HG03060 (cell line): ENCODE measurements around the gene PNLIPRP2.

Experiments
- ATAC-seq: cut with Tn5 transposase; IDR thresholded peaks from one replicate; pipeline ENCODE4 v1.9.1; 2021; ENCODE audit warnings: low read depth, moderate number of reproducible peaks; ENCODE audit not compliant: unreplicated experiment

Gene PNLIPRP2

DNA sequence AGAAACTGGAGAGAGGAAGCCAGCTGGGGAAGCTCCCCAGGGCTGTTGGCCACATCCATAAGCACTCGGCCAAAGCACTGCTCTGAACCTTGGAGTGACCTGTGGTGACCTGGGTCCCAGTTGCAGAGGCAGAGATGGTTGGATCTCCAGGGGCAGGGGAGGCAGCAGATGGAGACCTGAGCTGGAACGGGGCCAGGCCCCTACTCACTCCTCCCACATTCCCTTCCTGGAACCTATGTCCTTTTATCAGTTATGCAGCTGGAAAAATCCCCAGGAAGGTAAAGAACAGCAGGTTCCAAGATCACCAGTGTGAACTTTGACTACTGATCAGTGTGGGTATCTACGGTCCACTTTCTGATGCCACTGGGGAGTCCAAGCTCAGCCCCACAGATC, 9.6 kb upstream of the PNLIPRP2 start:
- ATAC-seq, result no peak

DNA sequence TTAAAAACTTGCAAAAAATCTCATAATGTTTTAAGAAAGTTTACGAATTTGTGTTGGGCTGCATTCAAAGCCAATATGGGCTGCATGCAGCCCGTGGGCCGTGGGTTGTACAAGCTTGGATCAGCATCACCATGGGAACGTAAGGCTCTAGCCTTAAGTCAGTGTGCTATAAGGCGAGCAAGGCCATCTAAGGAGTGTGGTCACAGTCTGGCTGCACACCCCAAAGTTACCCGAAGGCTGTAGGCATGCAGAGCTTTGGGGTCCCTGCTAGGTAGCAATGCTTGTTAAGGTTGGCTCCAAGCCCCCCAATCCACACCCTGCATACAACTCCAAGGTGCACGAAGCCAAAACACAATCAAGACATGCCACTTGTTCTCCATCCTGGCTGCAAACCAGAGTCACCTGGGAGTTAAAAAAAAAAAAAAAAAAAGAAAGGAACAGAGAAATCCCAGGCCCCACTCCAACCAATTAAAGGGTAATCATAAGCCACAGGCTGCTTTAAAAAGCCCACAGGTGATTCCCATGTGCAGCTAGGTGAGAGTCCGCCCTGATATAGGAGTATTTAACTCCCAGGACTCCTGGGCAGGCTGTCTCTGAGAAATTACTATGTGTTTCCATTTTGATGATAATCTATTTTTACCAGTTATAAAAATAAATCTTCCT, 8.5 kb upstream of the PNLIPRP2 start:
- no peak for ATAC-seq

DNA sequence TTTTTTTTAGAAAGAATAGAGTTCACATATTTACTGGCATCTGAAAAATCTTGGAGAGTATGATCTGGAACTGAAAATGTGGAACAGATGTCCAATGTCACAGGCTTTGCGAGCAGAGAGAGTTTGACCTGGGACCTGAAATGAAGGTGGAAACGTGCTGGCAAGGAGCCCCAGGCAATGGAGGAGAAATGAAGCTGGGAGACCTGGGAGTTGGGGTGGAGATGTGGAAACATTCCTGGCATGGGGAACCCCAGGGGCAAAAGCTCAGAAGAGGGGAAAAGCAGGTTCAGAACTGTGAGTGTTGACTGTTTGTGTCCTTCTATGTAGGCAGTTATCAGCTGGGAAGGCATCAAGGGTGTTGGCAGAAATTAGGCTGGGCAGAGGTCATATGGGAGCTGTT, 7.3 kb upstream of the PNLIPRP2 start:
- no peak for ATAC-seq

DNA sequence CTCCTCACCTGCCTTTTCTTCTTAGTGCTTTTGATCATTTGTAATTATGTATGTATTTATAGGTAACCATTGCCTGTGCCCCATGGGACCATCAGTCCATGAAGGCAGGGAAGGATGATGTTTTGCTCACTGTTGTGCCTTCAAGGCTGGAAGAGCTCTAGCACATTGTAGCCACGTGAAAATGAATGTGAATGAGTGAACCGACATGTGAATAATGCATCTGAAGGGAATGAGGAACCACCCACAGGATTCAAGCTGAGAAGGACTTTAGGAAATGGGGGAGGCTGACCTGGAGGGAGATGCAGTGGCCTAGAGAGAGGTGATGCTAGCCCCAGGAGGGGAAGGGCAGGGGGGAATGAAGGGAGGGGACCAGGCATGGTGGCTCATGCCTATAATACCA, 6.0 kb upstream of the PNLIPRP2 start:
- ATAC-seq, result no peak

DNA sequence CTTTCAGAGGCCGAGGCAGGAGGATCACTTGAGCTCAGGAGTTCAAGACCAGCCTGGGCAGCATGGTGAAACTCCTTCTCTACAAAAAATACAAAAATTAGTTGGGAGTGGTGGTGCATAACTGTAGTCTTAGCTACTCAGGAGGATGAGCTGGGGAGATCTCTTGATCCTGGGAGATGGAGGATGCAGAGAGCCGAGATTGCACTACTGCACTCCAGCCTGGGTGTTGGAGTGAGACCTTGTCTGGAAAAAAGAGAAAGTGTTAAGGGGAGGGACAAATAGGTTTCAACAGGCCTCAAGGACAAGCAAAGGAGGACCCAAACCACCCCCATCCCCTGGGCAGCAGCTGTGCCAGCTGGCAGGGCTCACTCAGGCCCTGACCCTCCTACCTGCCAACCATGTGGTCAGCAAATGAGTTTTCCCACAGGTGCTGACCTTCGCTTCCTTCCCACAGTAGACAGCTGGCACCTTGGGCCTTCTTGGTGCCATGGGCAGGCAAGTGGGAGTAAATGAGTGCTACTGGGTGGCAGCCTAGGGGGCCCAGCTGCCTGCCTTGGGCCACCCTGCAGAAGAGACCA, 5.5 kb upstream of the PNLIPRP2 start:
- ATAC-seq, result no peak

DNA sequence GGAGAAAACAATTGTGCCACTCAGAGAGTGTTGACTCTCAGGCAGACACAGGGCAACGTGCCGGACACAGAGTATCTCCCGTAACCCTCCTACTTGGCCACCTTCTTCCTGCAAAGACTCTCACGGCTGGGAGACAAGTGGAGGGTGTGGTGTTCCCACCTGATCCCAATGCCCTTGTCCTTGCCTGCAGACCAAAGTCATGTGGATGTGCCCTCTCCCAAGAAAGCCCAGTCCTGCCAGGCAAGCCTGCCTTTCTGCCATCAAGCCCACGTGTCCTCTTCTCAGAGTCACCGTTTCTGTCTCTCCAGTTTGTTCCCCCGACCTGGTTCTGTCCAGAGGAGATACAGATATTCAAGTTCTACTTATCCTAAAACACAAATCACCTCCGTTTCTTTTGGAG, 723 bp downstream of the PNLIPRP2 start:
- no peak for ATAC-seq

DNA sequence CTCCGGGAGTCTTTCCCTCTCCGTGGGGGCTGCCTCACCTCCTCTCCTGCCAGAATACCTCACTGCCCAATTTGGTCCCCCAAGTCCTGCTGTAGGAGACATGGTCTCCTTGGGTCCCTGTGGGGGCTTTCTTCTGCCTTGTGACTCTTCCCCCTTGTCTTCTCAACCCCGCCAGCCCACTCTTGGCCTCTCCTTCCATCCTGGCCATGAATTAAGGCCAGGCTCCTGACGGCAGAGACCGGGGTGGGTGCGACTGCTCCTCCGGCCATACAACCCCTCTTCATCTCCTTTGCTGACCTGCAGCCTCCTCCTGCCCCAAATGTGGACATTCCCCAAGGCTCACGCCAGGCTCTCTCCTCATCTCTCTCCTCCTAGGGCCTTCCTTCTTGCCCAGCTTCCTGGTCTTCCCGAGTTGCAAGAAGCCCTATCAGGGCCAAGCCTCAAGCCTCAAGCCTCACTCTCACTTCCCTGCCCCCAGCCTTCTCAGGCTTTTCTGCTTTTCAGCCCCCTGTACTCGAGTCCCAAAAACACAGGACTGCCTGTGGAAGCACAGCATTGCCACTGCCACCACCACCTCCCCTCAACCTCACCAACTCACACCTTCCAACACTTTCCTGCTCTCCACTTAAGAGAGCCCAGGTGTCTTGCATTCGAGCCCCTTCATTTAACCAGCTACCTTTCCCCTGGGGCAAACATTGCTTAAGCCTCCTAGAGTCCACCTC, 1.3 kb downstream of the PNLIPRP2 start:
- ATAC-seq, result no peak

DNA sequence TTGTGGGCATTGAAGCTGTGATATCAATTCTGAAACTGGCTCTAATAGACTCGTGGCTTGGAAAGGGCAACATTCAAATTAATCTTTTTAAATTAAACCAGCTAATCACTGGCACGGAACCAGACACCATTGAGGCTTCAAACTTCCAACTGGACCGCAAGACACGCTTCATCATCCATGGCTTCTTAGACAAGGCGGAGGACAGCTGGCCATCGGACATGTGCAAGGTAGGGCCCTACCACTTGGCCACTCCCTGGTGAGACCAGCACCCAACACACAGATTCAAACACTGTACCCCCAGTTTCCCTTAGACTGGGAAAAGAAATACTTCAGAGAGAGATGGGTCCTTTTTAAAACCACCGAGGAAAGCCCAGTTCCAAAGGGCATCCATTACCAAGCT, 5.1 kb downstream of the PNLIPRP2 start:
- ATAC-seq, result no peak

DNA sequence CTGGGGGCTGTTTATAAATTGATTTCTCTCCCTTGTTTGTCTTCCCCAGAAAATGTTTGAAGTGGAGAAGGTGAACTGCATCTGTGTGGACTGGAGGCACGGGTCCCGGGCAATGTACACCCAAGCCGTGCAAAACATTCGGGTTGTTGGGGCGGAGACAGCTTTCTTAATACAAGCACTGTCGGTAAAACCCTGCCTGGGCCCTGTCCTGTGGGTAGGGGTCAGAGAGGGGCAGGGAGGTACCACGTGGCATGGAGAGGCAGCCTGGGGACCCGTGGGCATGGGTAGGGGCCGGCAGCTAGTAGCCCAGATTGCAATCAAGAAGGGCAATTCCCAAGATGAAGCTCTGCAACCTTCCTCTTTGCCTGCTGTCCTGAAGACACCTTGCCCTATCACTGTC, 6.1 kb downstream of the PNLIPRP2 start:
- ATAC-seq, result no peak

DNA sequence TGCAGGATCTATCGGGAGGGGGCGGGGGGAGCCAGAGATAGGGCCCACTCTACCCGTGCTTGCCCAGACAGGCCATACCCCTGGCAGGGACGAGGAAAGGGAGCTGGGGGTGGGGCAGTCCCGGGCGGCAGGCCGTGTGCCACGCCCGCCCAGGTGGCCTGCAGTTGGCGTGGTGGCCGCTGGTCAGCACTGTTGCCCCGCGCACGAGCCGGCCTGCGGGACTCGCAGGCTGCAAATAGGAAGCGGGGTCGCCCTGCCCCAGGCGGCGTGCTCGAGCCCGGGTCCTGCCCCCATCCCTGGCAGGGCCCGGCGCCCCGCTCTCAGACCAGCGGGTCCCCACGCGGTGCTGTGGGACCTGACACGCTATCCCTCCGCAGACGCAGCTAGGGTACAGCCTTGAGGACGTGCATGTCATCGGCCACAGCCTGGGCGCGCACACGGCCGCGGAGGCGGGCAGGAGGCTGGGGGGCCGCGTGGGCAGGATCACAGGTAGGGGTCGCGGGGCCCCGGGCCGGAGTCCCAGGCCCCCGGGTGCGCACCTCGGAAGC, 6.7 kb downstream of the PNLIPRP2 start:
- ATAC-seq, result no peak

DNA sequence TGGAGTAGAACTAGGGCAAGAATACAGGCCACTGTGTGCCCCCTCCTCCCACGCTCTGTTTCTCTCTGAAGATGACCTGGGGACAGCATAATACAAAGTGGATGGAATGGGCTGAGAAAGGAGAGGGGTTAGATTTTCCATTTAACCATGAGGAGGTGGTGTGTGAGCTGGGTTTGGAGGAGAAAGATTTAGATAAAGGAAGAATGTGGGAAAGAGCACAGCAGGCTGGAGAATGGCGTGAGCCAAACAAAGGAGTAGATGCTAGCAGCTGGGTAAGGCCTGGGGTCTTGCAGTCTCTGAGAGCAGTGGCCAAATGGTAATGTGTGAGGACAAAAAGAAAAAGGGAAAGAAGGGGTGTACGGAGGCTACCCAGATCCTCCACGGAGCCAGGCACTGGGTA, 8.6 kb downstream of the PNLIPRP2 start:
- ATAC-seq, result no peak

DNA sequence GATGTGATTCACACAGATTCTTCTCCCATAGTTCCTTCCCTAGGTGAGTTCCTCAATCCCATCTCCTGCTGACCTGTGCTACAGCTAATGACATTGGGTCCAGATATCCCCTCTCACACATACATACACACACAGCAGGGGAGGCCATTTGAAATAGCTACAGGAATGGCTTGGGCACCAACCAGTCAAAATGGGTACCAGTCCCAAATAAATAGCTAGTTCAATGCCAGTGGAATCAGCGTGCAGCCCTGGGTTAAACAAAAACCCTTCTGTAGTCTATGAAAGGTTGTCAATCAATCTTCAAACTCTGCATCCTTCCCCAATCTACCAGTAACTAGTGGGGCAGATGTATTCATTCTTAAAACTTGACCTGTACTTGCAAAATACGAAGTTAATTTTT, 9.3 kb downstream of the PNLIPRP2 start:
- ATAC-seq, result no peak

DNA sequence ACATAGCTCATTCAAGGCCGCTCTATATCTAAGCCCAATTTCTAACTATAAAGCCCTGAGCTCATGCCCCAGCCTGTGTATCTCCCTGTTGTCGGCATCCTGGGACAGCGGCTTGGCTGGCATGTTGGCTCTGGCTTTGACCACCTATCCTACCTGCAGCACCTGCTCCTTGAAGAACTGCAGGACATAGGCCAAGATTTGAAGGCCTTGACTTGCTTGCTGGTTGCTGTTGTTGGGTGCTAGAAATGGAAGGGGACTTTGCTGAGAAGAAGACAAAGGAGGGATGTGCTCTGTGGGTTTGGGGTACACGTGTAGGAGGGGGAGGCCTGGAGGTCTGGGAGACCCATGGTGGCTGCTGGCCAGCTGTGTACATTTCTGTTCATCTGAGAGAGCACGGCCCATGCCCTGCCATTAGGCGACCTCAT, 11.1 kb downstream of the PNLIPRP2 start:
- ATAC-seq, result no peak

DNA sequence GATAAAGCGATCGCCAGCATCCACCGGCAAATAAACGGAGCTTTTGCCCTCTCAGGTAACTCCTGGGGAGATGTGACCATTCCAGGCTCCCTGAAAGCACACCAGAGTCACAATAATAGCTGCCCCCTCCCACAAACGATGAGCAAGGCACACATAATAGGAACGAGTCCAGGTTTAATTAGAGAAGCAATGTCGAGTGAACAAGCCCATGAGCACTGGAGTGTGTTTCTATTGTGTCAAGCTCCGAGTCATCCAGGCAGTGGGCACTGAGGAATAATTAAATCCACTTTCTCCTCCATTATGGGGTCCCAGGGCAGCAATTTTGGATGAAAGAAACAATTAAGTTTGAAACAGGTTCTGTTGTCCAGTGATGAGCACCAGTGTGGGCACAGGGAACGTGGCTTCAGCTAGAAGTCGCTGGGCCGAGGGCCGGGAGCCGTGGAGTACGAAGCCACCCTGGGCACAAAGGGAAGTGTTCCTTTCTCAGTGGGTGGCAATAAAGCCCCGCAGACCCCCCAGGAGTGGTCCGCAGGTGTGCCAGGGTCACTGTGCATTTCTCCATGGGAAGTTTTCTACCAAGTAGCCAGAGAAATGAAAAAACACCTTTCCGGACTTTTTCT, 12.0 kb downstream of the PNLIPRP2 start:
- no peak for ATAC-seq

DNA sequence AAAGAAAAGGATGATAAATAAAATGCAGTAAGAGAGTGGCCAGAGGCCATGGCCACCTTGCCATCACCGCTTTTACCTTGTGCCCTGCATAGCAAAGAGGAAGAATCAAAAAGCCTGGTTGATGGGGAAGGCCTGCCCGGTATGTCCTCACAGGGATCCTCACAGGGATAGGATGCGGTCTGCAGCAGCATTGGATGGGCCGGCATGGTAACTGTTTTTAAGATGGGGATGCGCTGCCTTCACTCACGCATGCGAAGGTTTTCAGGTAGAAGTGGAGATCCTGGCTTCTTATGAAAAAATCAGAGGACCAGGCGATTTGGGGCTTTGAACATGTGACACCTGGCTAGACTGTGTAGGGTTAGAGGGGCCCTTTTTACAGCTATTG, 12.5 kb downstream of the PNLIPRP2 start:
- no peak for ATAC-seq

DNA sequence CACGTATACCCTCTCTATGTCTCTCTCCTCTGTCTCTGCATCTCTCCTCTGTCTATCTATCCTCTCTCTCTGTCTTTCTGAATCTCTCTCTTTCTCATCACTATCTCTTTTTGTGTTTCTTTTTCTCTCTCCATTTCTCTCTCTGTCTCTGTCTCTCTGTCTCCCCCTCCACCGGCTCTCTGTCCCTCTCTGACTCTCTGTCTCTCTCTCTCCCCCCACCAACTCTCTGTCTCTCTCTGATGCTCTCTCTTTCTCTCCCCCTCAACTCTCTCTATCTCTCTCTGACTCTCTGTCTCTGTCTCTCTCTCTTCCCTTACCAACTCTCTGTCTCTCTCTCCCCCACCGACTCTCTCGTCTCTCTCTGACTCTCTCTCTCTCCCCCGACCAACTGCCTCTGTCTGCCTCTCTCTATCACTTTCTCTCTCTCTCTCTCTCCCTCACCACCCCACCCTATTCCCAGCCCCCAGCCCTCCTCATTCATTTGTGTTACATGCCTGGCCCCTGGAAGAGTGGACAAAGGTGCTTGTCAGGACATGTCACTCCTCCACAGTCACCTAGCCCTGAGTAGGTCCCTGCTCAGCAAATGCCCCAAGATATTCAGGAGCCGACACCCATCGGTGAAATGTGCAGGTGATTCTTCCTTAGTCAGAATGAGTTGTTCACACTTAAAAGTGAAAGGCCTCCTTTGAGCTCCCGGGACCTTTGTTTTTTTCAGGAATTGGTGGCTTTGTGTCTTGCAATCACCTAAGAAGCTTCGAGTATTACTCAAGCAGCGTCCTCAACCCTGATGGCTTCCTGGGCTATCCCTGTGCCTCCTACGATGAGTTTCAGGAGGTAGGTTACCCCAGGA, 13.6 kb downstream of the PNLIPRP2 start:
- no peak for ATAC-seq

DNA sequence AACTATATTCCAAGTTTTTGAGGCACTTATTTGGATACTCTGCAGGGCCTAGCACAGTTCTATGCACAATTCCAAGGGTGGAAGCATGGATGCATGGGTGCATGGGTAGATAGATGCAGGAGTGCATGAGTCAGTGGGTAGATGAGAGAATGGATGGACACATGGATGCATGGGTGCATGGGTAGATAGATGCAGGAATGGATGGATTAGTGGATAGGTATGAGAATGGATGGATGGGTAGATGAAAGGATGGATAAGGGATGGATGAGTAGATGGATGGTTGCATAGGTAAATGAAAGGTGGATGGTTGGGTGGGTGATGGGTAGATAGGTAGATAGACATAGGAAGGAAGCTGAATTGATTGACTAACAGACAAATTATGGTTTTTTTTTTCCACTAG, 15.6 kb downstream of the PNLIPRP2 start:
- no peak for ATAC-seq

DNA sequence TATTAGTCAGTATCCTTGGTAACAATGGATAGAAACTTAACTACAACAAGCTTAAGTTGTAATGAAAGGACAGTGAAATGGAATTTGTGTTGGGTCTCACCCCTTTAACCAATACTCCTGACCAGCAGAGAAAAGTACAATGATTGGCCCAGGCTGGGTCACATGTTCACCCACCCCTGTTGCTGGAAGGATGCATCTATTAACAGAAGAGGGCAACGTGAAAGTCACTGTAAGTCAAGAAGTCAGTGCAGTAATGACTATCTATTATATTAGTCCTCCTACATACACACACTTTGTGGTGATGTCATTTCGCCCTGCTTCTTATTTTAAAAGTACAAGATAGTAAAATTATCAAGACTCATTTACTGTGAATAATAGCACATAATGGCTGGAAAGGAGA, 16.2 kb downstream of the PNLIPRP2 start:
- ATAC-seq, result no peak

DNA sequence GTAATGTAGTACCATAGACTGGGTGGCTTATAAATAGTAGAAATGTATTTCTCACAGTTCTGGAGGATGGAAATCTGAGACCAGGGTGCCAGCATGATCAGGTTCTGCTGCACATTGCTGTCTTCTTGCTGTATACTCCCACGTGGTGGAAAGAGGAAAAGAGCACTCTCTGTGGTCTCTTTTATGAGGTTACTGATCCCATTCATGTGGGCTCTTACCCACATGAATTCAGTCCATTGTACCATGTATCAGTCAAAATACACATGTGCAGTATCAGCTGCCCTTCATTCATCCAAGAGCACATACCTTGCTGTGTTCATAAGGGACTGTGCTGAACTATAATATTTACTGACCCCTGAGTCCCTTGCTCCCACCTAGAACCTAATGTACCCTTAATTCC, 17.1 kb downstream of the PNLIPRP2 start:
- no peak for ATAC-seq

DNA sequence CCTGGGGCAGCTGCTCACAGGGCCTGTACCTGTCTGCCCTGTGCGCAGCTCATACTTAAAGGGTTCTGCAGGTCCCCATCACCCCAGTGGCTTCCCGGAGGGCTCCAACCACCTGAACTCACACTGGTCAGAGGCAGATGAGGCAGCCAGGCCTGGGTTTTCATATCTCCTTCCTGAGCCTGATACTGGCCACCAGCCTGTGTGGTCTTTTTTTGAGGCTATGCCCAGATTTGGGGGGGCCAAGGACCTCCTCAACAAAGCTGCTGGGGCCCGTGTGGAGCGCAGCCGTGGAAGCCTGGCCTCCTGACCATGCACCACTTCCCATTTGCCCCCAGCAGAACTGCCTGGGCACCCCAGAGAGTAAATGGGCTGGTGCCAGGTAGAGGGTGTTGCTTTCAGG, 25.7 kb downstream of the PNLIPRP2 start:
- ATAC-seq, result no peak

DNA sequence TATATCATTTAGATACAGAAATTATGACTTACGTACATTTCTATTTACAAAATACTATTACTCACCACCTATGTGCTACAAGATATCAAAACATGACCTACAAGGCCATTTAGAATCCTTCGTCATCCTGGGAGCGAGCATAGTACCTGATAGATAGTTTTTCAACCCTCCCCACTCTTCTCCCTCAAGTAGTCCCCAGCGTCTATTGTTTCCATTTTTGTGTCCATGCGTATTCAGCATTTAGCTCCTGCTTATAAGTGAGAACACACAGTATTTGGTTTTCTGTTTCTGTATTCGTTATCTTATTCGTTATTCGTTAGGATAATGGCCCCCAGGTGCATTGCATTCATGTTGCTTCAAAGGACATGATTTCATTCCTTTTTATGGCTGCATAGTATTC, 28.1 kb downstream of the PNLIPRP2 start:
- ATAC-seq, result no peak
